ENCODE measurements around the gene COPS9.

The COPS9 gene

DNA sequence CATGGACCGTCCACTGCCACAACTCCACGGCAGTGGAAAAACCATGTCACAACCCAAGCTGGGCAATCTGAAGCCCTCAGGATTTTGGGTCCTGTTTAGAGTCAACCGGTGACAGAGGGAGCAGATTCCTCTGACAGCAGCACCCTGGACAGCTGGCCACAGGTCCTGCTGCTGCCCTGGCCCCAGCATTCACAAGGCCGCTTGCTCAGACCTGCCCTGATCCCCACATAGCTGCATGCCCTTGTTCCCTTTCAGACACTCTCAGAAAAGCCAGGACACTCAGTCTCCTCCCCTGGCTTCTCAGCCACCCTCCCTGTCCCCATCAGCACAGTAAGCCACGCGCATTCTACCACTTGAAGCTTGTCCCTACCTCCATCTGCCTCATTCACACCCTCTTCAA, 1.6 kb downstream of the COPS9 start:
- DNase-seq (ENCODE audit: low read depth in 2 of 2) = no peak

DNA sequence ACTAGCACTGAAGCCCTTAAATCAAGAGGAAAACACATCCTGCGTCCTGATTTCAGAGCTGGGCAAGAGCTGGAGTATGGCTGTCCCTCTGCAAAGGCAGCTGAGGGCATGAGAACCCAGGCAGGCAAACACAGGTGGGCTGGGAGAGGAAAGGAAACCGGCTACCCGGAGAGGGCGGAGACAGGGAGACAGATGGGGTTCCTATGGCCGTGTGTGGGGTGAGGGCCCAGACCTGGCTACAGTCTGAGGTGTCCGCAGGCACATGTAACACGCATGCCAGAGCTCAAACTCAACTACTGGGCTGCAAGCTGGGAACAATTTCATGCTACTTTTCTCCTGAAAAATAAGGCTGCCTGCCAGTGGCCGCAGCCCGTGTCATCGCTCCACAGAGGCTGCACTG, 2.7 kb downstream of the COPS9 start:
- DNase-seq (ENCODE audit: low read depth in 2 of 2) = no peak

DNA sequence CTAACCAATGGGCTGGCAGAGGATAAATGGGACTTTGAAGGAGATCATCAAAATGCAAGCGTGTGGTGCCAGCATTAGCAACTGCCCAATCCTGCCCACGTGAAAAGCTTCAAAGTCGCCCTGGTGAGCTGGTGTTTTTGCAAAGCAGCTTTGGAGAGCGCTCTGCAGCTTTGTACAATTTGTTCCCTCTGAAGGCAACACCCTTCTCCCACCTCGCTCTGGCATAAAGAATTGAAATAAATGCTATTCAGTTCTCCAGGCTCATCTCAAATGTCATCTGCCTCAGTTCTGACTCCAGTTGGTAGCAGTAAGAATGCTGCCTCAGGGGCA, 3.5 kb downstream of the COPS9 start:
- no peak for DNase-seq (ENCODE audit: low read depth in 2 of 2)

DNA sequence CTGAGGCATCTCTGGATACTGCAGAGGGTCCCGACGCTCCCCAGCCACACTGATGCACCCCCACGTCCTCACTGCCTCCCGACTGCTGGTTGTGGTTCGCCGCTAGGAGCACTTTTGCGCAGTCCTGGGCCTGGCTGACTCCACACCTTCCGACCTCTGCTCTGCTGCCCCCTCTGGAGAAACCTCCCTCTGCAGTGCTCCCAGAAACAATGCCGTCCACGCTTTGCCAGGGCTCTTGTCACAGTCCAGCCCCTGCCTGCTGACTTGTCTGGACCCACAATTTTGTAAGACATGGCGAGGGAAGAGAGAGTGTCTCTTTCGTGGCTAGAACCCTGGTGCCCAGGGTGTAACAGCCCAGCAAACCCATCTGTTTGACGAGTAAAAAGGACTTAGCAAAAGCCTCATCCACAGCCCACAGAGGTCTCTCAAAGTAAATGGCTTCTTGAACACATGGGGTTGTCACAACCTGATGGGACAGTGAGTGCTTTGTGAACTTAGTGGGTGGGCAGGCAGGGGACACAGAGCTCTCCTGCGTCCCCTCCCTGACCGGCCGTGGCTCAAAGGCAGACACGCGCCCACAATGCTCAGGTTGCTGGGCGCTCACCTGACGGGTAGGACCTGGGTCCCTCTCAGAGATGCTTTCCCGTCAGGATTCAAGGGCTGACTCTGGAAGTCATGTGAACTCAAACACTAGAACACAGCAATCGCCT, 4.0 kb downstream of the COPS9 start:
- no peak for DNase-seq (ENCODE audit: low read depth in 2 of 2)

DNA sequence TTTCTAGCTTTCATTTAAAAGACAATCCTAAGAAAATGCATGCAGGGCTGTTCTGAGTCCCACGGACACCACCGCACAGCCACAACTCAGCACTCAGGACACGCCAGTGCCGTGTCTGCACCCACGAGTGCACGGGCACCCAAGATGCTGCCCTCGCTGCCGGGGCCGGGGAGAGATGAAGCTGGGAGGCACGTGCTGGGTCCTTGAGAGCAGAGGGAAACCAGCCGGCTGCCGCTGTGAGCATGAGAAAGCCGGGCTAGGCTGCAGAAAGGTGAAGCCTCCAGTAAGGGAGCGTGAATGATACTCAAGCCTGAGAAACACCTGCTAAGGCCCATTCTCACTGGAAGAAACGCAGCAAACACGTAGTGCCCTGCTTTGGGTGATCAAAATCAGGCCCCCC, 4.8 kb downstream of the COPS9 start:
- DNase-seq (ENCODE audit: low read depth in 2 of 2) = no peak

DNA sequence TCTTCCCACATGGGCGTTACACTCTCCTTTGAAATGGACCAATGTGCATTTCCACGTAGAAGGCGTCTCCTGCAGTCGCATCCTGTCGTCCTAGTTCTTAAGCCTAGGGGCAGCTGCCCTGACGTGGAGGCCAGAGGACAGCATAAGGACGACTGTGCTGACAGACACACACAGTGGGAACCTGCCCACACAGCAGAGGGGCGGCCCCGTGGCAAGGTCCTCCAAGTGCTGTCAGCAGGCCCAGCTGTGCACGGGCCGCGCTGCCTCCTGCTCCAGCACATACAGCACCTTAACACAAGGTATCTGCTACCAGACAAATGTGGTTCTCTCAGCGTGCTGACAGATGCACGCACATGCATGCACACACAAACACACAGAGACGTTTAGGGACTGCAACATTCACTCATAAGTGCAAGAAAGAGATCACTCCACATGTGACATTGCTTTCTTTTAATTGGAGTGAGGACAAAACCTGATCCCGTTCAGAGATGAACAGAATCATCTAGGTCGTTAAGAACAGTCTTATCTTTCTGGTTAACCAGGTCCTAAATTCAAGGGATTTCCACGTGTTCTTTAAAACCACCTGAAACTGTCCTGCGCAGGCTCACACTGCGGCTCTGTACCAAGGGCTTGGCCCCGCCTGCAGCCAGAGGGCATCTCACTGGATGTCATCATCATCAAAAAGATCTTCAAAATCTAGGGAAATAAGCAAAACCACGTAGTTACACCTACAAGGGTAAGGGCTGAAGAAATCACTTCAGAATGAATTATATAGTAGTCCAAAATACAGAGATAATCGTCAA, 5.5 kb downstream of the COPS9 start:
- DNase-seq (ENCODE audit: low read depth in 2 of 2) = no peak

DNA sequence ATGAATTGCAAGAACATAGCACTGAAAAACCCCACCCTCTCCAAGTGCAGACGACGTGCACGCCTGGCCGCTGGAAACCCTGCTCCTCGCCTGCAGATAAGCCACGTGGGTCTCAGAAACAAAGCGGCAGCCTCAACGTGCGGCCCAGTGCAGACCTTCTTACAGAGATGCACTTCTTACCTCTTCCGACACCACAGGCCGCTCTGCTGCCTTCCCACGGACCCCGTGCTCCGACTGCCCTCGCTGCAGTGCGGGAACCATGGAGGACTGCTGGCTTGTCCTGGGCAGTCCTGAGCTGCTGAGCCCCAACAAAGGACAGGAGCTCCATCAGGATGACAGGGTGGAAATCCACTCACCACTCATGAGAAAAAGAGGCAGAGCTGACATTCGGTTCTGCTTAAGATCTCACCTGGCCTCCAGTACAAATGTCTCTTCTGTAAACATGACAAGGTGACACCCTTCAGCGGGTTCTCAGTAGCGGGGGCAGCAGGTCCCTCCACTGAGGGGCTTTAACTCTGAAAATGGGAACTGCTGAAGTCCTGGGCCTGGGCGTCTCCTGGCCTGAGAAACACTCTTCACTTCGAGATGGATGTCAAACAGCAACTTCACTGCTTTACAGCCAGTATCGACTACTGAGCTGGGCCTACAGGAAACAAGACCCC, 6.2 kb downstream of the COPS9 start:
- no peak for DNase-seq (ENCODE audit: low read depth in 2 of 2)

DNA sequence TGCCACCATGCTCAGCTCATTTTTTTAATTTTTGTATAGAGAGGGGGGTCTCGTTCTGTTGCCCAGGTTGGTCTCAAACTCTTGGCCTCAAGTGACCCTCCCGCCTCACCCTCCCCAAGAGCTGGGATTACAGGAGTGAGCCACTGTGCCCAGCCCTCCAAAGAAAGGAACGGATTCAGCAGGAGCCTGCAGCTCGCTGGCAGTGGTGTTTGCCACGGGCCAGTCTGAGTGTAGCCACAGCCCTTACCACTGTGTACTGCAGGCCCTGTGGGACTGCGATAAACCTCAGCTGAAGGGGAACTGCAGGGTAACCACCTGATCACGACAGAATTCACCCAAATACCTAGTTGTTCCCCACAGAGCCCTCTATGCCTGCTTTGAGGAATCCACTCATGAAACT, 6.8 kb downstream of the COPS9 start:
- DNase-seq (ENCODE audit: low read depth in 2 of 2) = no peak

DNA sequence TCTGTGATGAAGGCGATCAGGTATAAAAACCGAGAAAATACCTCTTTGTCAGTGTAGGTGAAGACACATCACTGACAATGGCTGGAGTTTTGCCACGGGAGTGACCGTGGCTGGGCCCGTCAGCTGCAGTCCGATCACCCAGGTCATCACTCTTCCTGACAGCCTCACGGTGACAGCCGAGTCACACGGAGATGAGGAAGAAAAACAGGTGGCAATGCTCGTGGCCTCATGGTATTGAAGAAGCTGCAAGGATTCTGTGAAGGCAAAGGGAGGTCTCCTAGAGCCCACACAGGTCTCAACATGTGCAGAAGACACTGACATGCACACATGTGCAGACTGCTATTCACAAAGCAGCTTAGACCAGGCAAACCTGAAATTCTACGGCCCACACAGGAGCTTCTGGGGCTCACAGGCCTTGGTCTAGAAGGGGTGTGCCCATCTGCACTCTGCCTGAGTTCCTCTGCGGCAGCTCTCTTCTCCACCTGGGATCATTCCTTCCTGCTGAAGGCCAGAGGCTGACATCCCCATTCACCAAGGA, 7.4 kb downstream of the COPS9 start:
- DNase-seq (ENCODE audit: low read depth in 2 of 2) = no peak

DNA sequence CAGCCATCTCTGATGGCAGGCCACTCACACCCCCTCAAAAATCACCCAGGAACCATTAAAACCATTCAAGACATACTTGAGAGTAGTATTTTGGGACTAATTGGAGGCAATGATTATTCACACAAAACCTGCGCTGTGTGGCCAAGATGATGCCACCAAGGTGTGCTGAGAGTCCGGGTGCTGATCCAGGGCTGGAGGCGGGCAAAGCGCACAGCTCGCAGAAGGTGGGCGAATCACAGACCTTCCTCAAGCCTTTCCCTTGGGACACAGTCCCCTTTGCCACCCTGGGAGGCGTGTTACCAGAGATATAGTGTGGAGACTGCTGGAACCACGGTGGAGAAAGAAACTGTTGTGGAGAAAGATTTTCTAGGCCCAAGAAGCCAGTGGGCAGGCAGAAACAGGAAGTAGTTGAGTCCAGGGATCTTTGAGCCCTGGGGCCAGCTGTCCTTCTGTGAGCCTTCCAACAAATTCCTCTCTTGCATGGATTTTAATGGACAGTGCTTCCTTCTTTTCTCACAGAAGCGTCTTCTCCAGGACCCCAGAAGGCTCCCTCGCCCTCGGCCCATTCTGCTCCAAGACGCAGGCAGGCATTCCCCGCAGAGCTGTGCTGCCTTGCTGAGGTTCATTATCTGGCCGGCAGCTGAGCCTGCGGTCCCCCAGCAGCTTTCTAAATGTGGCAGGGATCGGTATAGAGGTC, 8.0 kb downstream of the COPS9 start:
- no peak for DNase-seq (ENCODE audit: low read depth in 2 of 2)

DNA sequence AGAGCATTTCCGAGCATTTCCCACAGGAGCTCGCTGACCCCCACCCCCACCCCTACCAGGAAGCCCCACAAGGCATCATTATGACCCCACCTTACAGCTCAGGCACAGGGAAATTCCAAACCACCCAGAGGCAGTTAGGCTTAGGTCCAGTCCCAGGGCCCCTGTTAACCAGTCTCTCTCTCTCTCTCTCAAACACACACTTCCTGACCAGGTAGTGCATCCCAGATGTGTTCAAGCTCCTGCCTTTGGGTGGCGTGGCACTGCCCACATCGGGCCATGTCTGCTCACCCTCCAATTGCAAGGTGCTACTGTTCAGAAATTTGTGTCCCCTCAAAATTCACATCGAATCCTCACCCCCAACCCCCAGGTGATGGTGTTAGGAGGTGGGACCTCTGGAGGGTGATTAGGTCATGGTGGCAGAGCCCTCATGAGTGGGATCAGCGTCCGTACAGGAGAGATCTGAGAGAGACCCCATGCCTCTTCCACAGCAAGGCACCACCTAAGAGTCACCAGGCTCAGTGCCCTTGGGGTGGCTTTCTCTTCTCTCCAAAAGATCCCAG, 8.8 kb downstream of the COPS9 start:
- DNase-seq (ENCODE audit: low read depth in 2 of 2) = no peak

DNA sequence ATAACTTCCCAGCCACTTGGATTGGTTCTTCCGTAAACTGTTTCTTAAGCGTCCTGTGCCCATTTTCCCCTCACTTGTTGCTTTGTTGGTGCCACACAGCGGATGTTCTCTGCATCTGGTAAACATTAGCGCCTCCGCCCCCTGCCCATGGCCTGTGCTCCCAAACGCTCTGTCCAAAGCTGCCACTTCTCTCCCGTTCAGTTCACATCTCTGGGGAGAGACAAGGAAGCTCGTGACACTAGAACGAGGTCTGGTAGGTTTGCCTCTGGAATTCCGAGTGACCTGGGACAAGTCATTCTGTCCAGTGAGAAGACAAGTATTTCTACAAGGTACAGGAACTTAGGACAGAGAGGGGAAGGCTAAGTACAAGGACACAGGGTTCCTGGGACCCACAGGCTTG, 9.4 kb downstream of the COPS9 start:
- no peak for DNase-seq (ENCODE audit: low read depth in 2 of 2)

DNA sequence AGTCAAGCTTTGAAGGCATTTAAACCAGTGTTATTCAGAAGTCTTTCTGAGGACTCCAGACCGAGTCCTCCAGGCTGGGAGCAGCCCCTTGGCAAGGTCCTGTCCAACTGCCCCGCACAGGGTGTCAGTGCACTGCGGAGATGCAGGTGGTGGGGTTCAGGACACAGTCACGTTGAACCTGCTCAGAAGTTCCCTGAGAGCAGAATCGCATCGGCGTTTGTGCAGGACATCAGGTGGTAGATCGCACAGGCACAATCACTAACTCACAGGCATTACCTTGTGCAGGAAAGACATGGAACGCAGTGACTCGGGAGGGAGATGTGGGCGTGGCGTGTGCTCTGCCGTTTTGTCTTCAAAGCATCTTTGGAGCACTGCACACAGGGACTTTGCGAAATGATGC, 10.4 kb downstream of the COPS9 start:
- no peak for DNase-seq (ENCODE audit: low read depth in 2 of 2)

DNA sequence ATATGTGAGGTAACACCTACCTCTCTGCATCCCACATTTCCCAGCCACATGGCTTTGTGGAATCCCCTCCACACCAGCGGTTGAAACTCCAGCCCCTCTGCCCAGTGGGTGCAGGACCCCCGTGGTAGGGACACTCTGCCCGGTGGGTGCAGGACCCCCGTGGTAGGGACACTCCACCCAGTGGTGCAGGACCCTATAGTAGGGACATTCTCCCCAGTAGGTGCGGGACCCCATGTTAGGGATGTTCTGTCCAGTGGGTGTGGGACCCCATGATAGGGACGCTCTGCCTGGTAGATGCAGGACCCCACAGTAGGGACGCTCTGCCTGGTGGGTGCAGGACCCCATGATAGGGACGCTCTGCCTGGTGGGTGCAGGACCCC, 11.5 kb downstream of the COPS9 start:
- no peak for DNase-seq (ENCODE audit: low read depth in 2 of 2)

DNA sequence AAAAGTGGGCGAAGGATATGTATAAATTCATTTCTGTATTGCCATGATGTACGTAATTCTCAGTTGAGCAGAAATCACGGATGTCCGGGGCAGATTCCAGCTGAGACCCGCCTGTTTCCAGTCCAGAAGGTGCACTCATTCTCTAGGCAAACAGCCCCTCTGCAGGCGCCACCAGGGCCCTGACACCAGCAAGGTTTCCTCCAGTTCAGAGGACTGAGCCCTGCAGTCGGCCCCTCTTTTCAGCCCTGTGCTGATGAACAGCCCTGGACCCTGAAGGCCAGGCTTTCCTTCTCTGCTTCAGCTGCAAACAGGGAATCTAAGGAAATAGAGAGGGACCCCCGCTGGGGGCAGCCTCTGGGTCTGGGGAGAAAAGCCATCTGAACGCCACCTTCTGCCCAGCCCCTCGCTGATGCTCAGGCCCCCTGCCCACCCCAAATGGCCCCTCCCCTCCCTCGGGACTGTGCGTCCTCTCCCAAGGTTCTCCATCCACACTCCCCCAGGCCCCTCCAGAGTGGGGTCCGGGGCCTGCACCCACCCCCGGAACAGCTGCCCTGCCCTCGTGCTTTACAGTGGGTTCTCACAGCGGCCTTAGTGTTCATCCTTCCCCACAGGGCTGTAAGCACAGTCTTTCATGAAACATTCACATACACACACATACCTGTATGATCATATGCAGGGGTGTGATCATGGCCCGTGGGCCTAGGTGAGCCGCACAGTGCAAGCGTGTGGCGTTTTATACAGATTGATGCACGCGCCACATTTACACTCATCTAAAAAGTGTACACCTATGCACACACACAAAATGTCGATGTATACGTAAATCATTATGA, 12.1 kb downstream of the COPS9 start:
- DNase-seq (ENCODE audit: low read depth in 2 of 2) = no peak

DNA sequence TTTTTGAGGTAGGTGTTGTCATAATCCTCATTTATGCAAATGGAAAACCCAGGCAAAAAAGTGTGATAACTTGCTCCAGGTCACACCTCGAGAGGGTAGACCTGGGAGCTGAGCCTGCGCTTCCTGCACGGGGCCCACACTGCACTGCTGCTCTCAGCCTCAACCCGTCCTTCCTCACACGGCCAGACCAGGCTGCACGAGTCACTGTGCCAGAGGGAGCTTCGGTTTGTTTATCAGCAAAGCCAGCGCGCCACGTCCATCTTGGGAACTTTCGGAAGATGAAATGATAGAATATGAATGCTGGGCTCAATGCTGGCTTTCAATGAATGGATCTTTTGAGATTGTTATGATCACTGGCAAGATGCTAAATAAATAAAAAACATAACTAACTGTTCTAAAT, 14.4 kb downstream of the COPS9 start:
- DNase-seq (ENCODE audit: low read depth in 2 of 2) = no peak

DNA sequence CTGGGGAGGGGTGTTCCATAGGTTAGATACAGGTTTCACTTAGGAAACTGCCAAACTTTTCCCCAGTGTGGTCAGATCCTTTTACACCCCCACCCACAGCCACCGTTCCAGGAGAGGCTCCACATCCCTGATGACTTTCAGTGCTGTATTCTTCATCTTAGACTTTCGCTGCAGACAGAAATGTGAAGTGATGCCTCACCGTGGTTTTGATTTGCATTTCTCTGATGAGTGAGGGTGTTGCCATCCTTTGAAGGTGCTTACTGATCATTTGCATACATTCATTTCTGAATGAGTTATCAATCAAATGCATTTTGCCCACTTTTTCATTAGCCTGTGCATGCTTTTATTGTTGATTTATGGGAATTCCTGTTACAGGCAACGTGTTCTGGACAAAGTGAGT, 14.9 kb downstream of the COPS9 start:
- DNase-seq (ENCODE audit: low read depth in 2 of 2) = no peak

DNA sequence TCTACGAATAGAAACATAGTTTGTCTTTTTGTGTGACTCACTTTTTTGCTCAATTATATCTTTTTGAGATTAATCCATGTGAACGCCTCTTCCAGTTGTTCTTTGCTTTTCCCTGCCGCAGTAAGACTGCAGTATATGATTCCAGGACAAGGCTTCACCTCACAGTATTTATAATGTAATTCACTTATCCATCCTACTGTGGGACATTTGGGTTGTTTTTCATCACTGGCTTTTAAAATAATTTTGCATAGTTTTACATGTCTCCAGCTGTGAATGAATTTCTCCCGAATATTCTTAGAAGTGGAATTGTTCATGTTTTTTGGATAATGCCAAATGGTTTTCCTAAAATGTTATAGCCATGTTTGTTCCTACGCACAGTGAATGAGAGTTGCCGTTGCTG, 21.9 kb downstream of the COPS9 start:
- DNase-seq (ENCODE audit: low read depth in 2 of 2) = no peak

DNA sequence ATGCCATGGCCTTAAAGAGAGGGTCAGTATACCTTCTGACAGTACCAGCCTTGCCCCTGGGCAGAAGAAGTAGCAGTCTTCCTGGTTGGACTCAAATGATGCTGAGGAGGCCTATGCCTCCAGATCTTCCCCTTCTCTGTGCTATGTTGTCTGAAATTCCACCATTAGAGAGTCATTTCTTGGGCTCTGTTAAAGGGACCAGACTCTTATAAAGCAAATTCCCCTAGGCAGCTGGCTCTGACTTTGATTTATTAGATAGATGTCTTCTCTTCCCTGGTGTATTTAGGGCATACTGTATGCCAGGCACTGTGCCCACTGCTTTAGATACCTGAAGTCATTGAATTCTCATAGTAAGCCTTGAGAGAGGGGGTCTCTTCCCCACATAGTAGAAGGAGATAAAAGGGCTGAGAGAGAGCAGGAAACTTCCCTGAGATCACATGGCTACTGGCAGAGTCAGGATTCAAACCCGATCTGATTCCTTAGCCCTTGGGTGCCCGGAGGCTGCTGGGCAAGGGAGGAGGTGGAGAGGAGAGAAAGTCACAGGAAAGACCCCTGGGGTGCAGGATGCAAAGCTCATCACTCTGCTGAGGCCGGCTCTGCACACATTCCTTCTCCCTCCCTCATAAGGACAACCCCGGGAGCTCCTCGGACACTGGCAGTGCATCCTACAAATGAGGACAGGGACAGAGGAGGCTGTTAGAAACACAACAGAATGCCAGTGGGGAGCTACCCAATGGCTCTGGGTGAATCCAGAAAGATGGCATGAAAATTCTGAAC, 23.0 kb downstream of the COPS9 start:
- no peak for DNase-seq (ENCODE audit: low read depth in 2 of 2)

DNA sequence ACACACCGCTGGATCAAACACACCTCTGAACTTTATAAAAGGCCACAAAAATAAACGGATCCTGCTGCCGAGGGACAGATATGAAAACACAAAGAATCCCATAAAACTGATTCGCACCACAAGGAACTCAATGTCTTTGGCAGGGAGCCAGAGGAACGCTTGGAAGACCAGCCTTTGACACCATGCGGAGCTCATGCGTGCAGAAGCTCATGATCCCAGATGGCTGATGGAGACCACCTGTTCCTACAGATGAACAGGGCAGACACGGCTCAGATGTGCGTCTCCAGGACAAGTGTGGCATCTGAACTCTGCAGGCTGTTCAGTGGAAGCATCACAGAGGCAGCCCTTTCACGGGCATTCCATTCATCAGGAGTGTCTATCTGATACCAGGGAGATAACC, 24.9 kb downstream of the COPS9 start:
- no peak for DNase-seq (ENCODE audit: low read depth in 2 of 2)
